Colonic mucosa (tissue), 4 donors: ENCODE results near the gene PIANP. TPM values are rescaled to one million over a fixed set of nuclear protein-coding genes. Genes with fewer than 3 reads are reported as not detected.

Experiments
- DNase-seq: peaks from one replicate; pipeline ENCODE4 v3.0.0-alpha.2; 2020
- H3K27ac ChIP-seq: fragments of 200-600 bp; one replicate; pipeline ENCODE4 v1.8.0; 2021
- H3K27me3 ChIP-seq: fragments of 200-600 bp; one replicate; pipeline ENCODE4 v1.8.0; 2021
- H3K36me3 ChIP-seq: fragments of 200-600 bp; one replicate; pipeline ENCODE4 v1.8.0; 2021
- H3K4me1 ChIP-seq: fragments of 200-600 bp; one replicate; pipeline ENCODE4 v1.8.0; 2021; ENCODE audit warnings: mild to moderate bottlenecking
- H3K4me3 ChIP-seq: fragments of 200-600 bp; one replicate; pipeline ENCODE4 v1.8.0; 2021
- H3K9ac ChIP-seq, 2 donors: one replicate each; pipeline ENCODE4 v1.7.0; 2013; ENCODE audit warnings: control low read depth in 2 of 2, low read depth in 2 of 2, low read length in 2 of 2
- H3K9me3 ChIP-seq: fragments of 200-600 bp; one replicate; pipeline ENCODE4 v1.8.0; 2021
- intact Hi-C: fragments of 100-400 bp; cut with DNase I; formaldehyde crosslinking; loops from one replicate; pipeline ENCODE4 v1.14.1; 2022
- total RNA-seq, 2 donors: library from RNA; stranded (reverse); fragmentation: NEBNext Ultra II Directional in 1 of 2; extraction: Animal tissue kit (Norgen Biotek cat#: 25700) in 1 of 2; gene quantifications; one replicate each; pipeline ENCODE4 v1.2.1, GENCODE V29; 2021
- TF ChIP-seq, protein P1 (sequence below): fragments of 200-600 bp; IDR thresholded peaks from one replicate; pipeline ENCODE4 v1.8.0; 2022; ENCODE audit warnings: antibody characterized with exemption, mild to moderate bottlenecking
- donor health status: healthy.
- donor health status: DM: no; HTN: no; CAD: no.
- donor health status: DM: no; HTN: no; CAD: no.

PIANP gene
- total RNA-seq, 2 donors from 2014 or later, result 0.44 to 1.2 TPM

- Histone ChIP-seq H3K9me3 (no peaks in the 10 kb centered on the region), H3K36me3 (no peaks in the 10 kb centered on the region), H3K9ac (no peak overlapping the region), H3K4me3 (no peak overlapping the region), H3K27me3 (peaks cover 8% of the 10 kb centered on the region), H3K4me1 (no peaks in the 10 kb centered on the region), H3K27ac (no peak overlapping the region)
- TF ChIP-seq, protein P1, sequence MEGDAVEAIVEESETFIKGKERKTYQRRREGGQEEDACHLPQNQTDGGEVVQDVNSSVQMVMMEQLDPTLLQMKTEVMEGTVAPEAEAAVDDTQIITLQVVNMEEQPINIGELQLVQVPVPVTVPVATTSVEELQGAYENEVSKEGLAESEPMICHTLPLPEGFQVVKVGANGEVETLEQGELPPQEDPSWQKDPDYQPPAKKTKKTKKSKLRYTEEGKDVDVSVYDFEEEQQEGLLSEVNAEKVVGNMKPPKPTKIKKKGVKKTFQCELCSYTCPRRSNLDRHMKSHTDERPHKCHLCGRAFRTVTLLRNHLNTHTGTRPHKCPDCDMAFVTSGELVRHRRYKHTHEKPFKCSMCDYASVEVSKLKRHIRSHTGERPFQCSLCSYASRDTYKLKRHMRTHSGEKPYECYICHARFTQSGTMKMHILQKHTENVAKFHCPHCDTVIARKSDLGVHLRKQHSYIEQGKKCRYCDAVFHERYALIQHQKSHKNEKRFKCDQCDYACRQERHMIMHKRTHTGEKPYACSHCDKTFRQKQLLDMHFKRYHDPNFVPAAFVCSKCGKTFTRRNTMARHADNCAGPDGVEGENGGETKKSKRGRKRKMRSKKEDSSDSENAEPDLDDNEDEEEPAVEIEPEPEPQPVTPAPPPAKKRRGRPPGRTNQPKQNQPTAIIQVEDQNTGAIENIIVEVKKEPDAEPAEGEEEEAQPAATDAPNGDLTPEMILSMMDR, result no peak
- intact Hi-C loops, result no loop called here
- DNase-seq, result no peak
These were observed 5.1 kb downstream of the PIANP start for GRCh38 chr12:6695313-6696045.

DNA sequence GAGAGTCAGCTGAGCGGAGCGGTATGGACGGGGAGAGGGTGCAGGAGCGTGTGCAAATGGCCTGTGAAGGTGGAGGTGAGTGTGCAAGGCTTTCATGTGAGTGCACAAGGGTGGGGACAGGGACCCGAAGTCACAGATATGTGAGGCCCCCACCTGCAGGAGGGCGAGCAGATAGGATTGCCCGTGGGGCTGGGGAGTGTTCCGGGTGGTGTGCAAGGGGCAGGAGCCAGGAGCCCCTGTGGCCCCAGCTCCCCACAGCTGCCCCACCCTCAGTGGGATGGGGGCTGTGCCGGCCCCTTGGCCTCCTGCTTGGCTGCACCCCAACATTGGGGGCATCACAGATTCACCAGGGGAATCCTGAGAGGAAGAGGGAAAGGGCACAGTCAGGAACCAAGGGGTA, 5.9 kb downstream of the PIANP start:
- Histone ChIP-seq H3K27me3 (peaks cover under 1% of the 10 kb centered on the region), H3K9me3 (no peaks in the 10 kb centered on the region), H3K27ac (no peak overlapping the region), H3K9ac (no peak overlapping the region), H3K36me3 (no peaks in the 10 kb centered on the region), H3K4me1 (no peaks in the 10 kb centered on the region), H3K4me3 (no peak overlapping the region)
- intact Hi-C loops, result no loop called here
- TF ChIP-seq, protein P1, result no peak
- no peak for DNase-seq

DNA sequence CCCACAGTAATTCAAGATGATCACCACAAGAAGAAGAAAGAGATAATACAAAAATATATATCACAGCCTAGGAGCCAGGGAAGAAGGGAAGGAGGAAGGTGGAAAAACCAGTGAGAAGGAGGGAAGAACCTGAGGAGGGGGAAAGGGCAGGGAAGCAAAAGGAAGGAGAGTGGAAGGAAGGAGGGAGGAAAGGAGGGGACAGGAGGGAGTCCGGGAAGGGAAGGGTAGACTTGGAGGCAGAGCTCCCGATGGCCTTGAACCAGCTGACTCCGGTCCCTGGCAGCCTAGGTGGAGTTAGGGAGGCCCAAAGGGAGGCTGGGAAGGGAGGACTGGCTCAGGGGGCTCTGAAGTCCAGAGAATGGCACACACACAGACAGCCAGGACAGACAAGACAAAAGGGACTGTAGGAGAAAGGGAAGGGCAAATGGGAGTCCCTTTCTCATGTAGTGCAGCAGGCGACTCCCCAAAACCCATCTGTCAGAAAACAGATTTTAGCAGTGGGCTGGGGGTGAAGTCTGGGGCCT, 6.7 kb downstream of the PIANP start:
- H3K4me3 ChIP-seq, result no peak overlapping the region
- no peak overlapping the region for H3K27ac ChIP-seq
- H3K9ac ChIP-seq, result no peak overlapping the region
- no peaks in the 10 kb centered on the region for H3K9me3 ChIP-seq
- no peaks in the 10 kb centered on the region for H3K4me1 ChIP-seq
- H3K36me3 ChIP-seq, result no peaks in the 10 kb centered on the region
- no peaks in the 10 kb centered on the region for H3K27me3 ChIP-seq
- intact Hi-C loops, result no loop called here
- TF ChIP-seq, protein P1, result no peak
- no peak for DNase-seq

DNA sequence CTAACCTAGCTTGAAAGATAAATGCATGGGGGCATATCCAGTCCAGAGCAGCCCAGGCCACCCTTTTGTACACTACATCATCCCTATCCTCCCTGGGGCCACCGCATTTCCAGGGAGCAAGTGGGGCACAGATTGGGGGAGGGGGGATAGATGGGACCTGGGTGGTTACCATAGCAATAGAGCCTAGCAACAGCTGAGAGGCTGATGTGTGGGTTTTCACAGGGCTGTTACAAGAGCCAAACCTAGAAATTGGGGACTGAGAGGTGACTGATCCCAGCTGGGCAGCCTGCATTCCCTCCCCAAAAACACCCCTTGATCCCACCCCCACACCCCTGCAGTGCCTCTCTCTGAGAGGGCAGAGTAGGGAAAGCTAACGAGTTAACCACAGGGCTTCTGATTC, 7.7 kb downstream of the PIANP start:
- TF ChIP-seq, protein P1, result no peak
- Histone ChIP-seq H3K9me3 (no peaks in the 10 kb centered on the region), H3K9ac (no peak overlapping the region), H3K27ac (no peak overlapping the region), H3K4me1 (peaks cover 2% of the 10 kb centered on the region), H3K4me3 (no peak overlapping the region), H3K36me3 (no peaks in the 10 kb centered on the region), H3K27me3 (no peaks in the 10 kb centered on the region)
- DNase-seq, result no peak
- intact Hi-C loops, result no loop called here

- no peak overlapping the region for H3K4me3 ChIP-seq
- H3K9me3 ChIP-seq, result no peaks in the 10 kb centered on the region
- DNase-seq, result no peak
- H3K4me1 ChIP-seq, result peaks cover 5% of the 10 kb centered on the region
- H3K36me3 ChIP-seq, result no peaks in the 10 kb centered on the region
- no peak overlapping the region for H3K9ac ChIP-seq
- H3K27ac ChIP-seq, result no peak overlapping the region
- H3K27me3 ChIP-seq, result no peaks in the 10 kb centered on the region
- TF ChIP-seq, protein P1, result no peak
- intact Hi-C loops, result no loop called here
These were observed 9.1 kb downstream of the PIANP start for GRCh38 chr12:6691473-6691872.
